DOHH2 (cell line): Measurements from ENCODE around the gene GLB1L.

Source experiments
- H3F3A ChIP-seq: fragments of 200-600 bp; sonication (generic), shearing (Covaris generic); 2 replicates; pipeline ENCODE4 v1.6.0; 2016; ENCODE audit warnings: antibody characterized with exemption, mild to moderate bottlenecking; ENCODE audit not compliant: control insufficient read depth, insufficient read depth
- H3K27ac ChIP-seq: fragments of 200-600 bp; sonication (generic); 2 replicates; pipeline ENCODE4 v1.5.1; 2014; ENCODE audit warnings: low read depth, mild to moderate bottlenecking, low read length, moderate library complexity
- H3K27me3 ChIP-seq: fragments of 200-600 bp; sonication (generic); 2 replicates; pipeline ENCODE4 v1.6.1; 2014; ENCODE audit warnings: mild to moderate bottlenecking, low read length, mixed read lengths; ENCODE audit not compliant: control insufficient read depth
- H3K36me3 ChIP-seq: fragments of 200-600 bp; sonication (generic); 2 replicates; pipeline ENCODE4 v1.6.1; 2014; ENCODE audit warnings: mild to moderate bottlenecking, low read length, moderate library complexity, mixed read lengths; ENCODE audit not compliant: control insufficient read depth
- H3K4me1 ChIP-seq: fragments of 200-600 bp; sonication (generic); 2 replicates; pipeline ENCODE4 v1.6.1; 2014; ENCODE audit warnings: mild to moderate bottlenecking, low read length, mixed read lengths; ENCODE audit not compliant: control insufficient read depth
- H3K4me2 ChIP-seq: fragments of 200-600 bp; sonication (generic); 2 replicates; pipeline ENCODE4 v1.6.0; 2014; ENCODE audit warnings: mild to moderate bottlenecking, low read length, moderate library complexity
- H3K4me3 ChIP-seq: fragments of 200-600 bp; sonication (generic); 2 replicates; pipeline ENCODE4 v1.5.1; 2014; ENCODE audit warnings: mild to moderate bottlenecking, low read length, mixed read lengths
- H3K79me2 ChIP-seq: fragments of 200-600 bp; sonication (generic); 2 replicates; pipeline ENCODE4 v1.6.1; 2014; ENCODE audit warnings: mild to moderate bottlenecking, low read length, mixed read lengths; ENCODE audit not compliant: control insufficient read depth
- H3K9me2 ChIP-seq: fragments of 200-600 bp; sonication (generic); replicated peaks from 2 replicates; pipeline ENCODE4 v1.6.1; 2014; ENCODE audit warnings: mild to moderate bottlenecking, low read length, mixed read lengths; ENCODE audit not compliant: control insufficient read depth
- H3K9me3 ChIP-seq: fragments of 200-600 bp; sonication (generic); 2 replicates; pipeline ENCODE4 v1.6.1; 2014; ENCODE audit warnings: antibody characterized with exemption, low read length, mixed read lengths; ENCODE audit not compliant: control insufficient read depth, insufficient read depth
- H4K20me1 ChIP-seq: fragments of 200-600 bp; sonication (generic); 2 replicates; pipeline ENCODE4 v1.6.0; 2014; ENCODE audit warnings: low read depth, mild to moderate bottlenecking, antibody characterized with exemption, low read length, moderate library complexity; ENCODE audit not compliant: control insufficient read depth, insufficient read depth
- EZH2phosphoT487 ChIP-seq: fragments of 200-600 bp; sonication (generic); IDR thresholded peaks from 2 replicates; pipeline ENCODE4 v1.6.1; 2017; ENCODE audit warnings: borderline replicate concordance, mild to moderate bottlenecking, antibody characterized with exemption, low read length, moderate library complexity, mixed read lengths
- TF ChIP-seq, protein P1 (sequence below): fragments of 200-600 bp; sonication (generic); IDR thresholded peaks from one replicate; pipeline ENCODE4 v1.5.1; 2014; ENCODE audit warnings: antibody characterized with exemption, mild to moderate bottlenecking, low read depth, low read length; ENCODE audit not compliant: poor library complexity, severe bottlenecking

The GLB1L gene

DNA sequence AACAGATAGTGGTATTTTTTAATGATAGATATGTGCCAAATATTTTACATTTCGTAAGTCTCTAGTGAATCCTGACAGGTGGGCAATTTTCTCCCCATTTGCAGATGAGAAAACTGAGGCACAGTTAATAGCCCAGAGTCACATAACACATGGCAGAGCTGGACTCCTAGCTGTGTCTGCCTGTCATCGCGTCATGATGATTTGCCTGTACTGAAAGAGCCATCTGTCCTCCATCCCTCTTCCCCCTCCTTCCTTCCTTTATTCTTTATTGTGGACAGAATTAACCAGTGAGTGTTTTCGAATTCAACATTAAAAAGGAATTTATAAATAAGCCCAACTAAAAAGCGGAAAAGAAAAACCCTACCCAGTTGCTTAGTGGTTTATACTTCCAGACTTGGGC is 37.1 kb upstream of the GLB1L start:
- Histone ChIP-seq H3K27me3 (no peaks in the 10 kb centered on the region), H3K9me3 (no peaks in the 10 kb centered on the region), H3K4me3 (no peak overlapping the region), H3K79me2 (0 out of 2 replicates have a peak, but pooled peaks cover 3% of the 10 kb centered on the region), H3K4me2 (no peak overlapping the region), H3K36me3 (peaks cover 33% of the 10 kb centered on the region), H3K4me1 (peaks cover 29% of the 10 kb centered on the region), H3K9me2 (no peaks in the 10 kb centered on the region), H3F3A (peaks cover 9% of the 10 kb centered on the region), H4K20me1 (no peaks in the 10 kb centered on the region), H3K27ac (no peak overlapping the region)
- TF ChIP-seq EZH2phosphoT487 = no peak
- TF ChIP-seq, protein P1, sequence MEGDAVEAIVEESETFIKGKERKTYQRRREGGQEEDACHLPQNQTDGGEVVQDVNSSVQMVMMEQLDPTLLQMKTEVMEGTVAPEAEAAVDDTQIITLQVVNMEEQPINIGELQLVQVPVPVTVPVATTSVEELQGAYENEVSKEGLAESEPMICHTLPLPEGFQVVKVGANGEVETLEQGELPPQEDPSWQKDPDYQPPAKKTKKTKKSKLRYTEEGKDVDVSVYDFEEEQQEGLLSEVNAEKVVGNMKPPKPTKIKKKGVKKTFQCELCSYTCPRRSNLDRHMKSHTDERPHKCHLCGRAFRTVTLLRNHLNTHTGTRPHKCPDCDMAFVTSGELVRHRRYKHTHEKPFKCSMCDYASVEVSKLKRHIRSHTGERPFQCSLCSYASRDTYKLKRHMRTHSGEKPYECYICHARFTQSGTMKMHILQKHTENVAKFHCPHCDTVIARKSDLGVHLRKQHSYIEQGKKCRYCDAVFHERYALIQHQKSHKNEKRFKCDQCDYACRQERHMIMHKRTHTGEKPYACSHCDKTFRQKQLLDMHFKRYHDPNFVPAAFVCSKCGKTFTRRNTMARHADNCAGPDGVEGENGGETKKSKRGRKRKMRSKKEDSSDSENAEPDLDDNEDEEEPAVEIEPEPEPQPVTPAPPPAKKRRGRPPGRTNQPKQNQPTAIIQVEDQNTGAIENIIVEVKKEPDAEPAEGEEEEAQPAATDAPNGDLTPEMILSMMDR = no peak

GRCh38 chr2:219281588-219281987 is 36.3 kb upstream of the GLB1L start:
- Histone ChIP-seq H3F3A (peaks cover 9% of the 10 kb centered on the region), H4K20me1 (no peaks in the 10 kb centered on the region), H3K27ac (no peak overlapping the region), H3K9me3 (no peaks in the 10 kb centered on the region), H3K9me2 (no peaks in the 10 kb centered on the region), H3K79me2 (0 out of 2 replicates have a peak, but pooled peaks cover 3% of the 10 kb centered on the region), H3K4me1 (peaks cover 35% of the 10 kb centered on the region), H3K27me3 (no peaks in the 10 kb centered on the region), H3K4me2 (no peak overlapping the region), H3K4me3 (no peak overlapping the region), H3K36me3 (peaks cover 33% of the 10 kb centered on the region)
- TF ChIP-seq, protein P1 = no peak
- no peak for TF ChIP-seq EZH2phosphoT487

DNA sequence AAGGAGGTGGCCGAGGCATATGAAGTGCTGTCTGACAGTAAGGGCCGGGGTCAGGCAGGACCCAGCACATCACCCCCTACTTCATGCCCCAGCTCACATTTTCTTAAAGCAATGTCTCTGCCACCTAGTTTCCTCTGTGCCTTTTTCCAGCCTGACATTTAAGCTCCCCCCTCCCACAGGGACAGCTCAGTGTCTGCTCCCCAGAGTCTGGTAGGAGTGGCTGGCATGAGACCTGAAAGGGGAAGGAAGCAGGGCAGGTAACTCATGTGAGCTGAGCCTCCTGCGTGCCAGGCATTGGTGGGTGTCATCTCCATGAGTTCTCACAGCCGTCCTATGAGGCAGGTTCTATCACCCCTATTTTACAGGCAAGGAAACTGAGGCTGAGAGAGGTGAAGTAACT is 35.4 kb upstream of the GLB1L start:
- peaks cover 9% of the 10 kb centered on the region for H3F3A ChIP-seq
- no peak overlapping the region for H3K27ac ChIP-seq
- H3K4me2 ChIP-seq = peak overlapping the region; percentile 96
- TF ChIP-seq, protein P1 = no peak
- peaks cover 33% of the 10 kb centered on the region for H3K36me3 ChIP-seq
- peaks cover 35% of the 10 kb centered on the region for H3K4me1 ChIP-seq
- H3K79me2 ChIP-seq = 0 out of 2 replicates have a peak, but pooled peaks cover 3% of the 10 kb centered on the region
- no peaks in the 10 kb centered on the region for H3K9me2 ChIP-seq
- no peaks in the 10 kb centered on the region for H3K27me3 ChIP-seq
- no peaks in the 10 kb centered on the region for H4K20me1 ChIP-seq
- no peak overlapping the region for H3K4me3 ChIP-seq
- no peaks in the 10 kb centered on the region for H3K9me3 ChIP-seq
